ENCODE data around the gene HS3ST1. TPM values are rescaled to one million over a fixed set of nuclear protein-coding genes. Genes with fewer than 3 reads are reported as not detected.

Gene HS3ST1
- total RNA-seq, 4 donors from 2014 or later, result 0.07 to 0.15 (median 0.10) TPM

GRCh38 chr4:11439836-11440235, 11.1 kb upstream of the HS3ST1 start:
- ATAC-seq (no peak), DNase-seq (no peak)
- H3K36me3 ChIP-seq, result no peaks in the 10 kb centered on the region
- in situ Hi-C loops (cut with MboI; ENCODE audit: low sequenced_read_pairs in 4 of 4) (loop anchor here in 2 of 4 donors (25.0 kb wide), 1 partner anchor 853 kb away; no protein-coding TSS in a partner anchor), intact Hi-C loops (cut with DNase I; ENCODE audit: low total_unique reads) (no loop called here)
- H3K27me3 ChIP-seq, result no peaks in the 10 kb centered on the region
- no peak overlapping the region for H3K4me3 ChIP-seq
- no peak for TF ChIP-seq CTCF (IDR thresholded peaks at IDR 0.05 in 4 of 5, conservative IDR thresholded peaks at IDR 0.05 in 1 of 5)
- TF ChIP-seq POLR2A (IDR thresholded peaks at IDR 0.05), result no peak
- H3K9me3 ChIP-seq, result no peaks in the 10 kb centered on the region
- no peak overlapping the region for H3K27ac ChIP-seq
- H3K4me1 ChIP-seq, result no peaks in the 10 kb centered on the region

GRCh38 chr4:11438647-11439046, 10.0 kb upstream of the HS3ST1 start:
- no peaks in the 10 kb centered on the region for H3K4me1 ChIP-seq
- H3K27me3 ChIP-seq, result no peaks in the 10 kb centered on the region
- DNase-seq, result no peak
- H3K27ac ChIP-seq, result no peak overlapping the region
- H3K4me3 ChIP-seq, result no peak overlapping the region
- H3K9me3 ChIP-seq, result no peaks in the 10 kb centered on the region
- intact Hi-C loops (cut with DNase I; ENCODE audit: low total_unique reads), result no loop called here
- no peak for ATAC-seq
- H3K36me3 ChIP-seq, result no peaks in the 10 kb centered on the region
- in situ Hi-C loops (cut with MboI; ENCODE audit: low sequenced_read_pairs in 4 of 4), result loop anchor here in 2 of 4 donors (25.0 kb wide), 1 partner anchor 851 kb away; no protein-coding TSS in a partner anchor
- no peak for TF ChIP-seq POLR2A (IDR thresholded peaks at IDR 0.05)
- TF ChIP-seq CTCF (IDR thresholded peaks at IDR 0.05 in 4 of 5, conservative IDR thresholded peaks at IDR 0.05 in 1 of 5), result no peak

- H3K27me3 ChIP-seq, result no peaks in the 10 kb centered on the region
- no peak for TF ChIP-seq POLR2A (IDR thresholded peaks at IDR 0.05)
- TF ChIP-seq CTCF (IDR thresholded peaks at IDR 0.05 in 4 of 5, conservative IDR thresholded peaks at IDR 0.05 in 1 of 5), result no peak
- intact Hi-C loops (cut with DNase I; ENCODE audit: low total_unique reads) (no loop called here), in situ Hi-C loops (cut with MboI; ENCODE audit: low sequenced_read_pairs in 4 of 4) (loop anchor here in 2 of 4 donors (25.0 kb wide), 1 partner anchor 849 kb away; no protein-coding TSS in a partner anchor)
- no peaks in the 10 kb centered on the region for H3K36me3 ChIP-seq
- H3K27ac ChIP-seq, result no peak overlapping the region
- no peaks in the 10 kb centered on the region for H3K9me3 ChIP-seq
- no peaks in the 10 kb centered on the region for H3K4me1 ChIP-seq
- no peak for ATAC-seq
- no peak overlapping the region for H3K4me3 ChIP-seq
- no peak for DNase-seq
Measured at GRCh38 chr4:11436673-11437072, 8.0 kb upstream of the HS3ST1 start.

GRCh38 chr4:11436084-11436483, 7.4 kb upstream of the HS3ST1 start:
- TF ChIP-seq CTCF (IDR thresholded peaks at IDR 0.05 in 4 of 5, conservative IDR thresholded peaks at IDR 0.05 in 1 of 5) (no peak), POLR2A (IDR thresholded peaks at IDR 0.05) (no peak)
- no peak for DNase-seq
- Histone ChIP-seq H3K36me3 (no peaks in the 10 kb centered on the region), H3K4me1 (no peaks in the 10 kb centered on the region), H3K9me3 (no peaks in the 10 kb centered on the region), H3K27ac (no peak overlapping the region), H3K4me3 (no peak overlapping the region), H3K27me3 (no peaks in the 10 kb centered on the region)
- ATAC-seq, result no peak
- in situ Hi-C loops (cut with MboI; ENCODE audit: low sequenced_read_pairs in 4 of 4), result loop anchor here in 2 of 4 donors (25.0 kb wide), 1 partner anchor 849 kb away; no protein-coding TSS in a partner anchor
- intact Hi-C loops (cut with DNase I; ENCODE audit: low total_unique reads), result no loop called here

- Histone ChIP-seq H3K4me3 (no peak overlapping the region), H3K4me1 (no peaks in the 10 kb centered on the region), H3K27ac (no peak overlapping the region), H3K36me3 (no peaks in the 10 kb centered on the region), H3K9me3 (no peaks in the 10 kb centered on the region), H3K27me3 (peaks cover 0 to 1% (median 0%) of the 10 kb centered on the region in 3 donors)
- no peak for DNase-seq
- intact Hi-C loops (cut with DNase I; ENCODE audit: low total_unique reads), result no loop called here
- TF ChIP-seq CTCF (IDR thresholded peaks at IDR 0.05 in 4 of 5, conservative IDR thresholded peaks at IDR 0.05 in 1 of 5), result no peak
- TF ChIP-seq POLR2A (IDR thresholded peaks at IDR 0.05), result no peak
- no peak for ATAC-seq
- in situ Hi-C loops (cut with MboI; ENCODE audit: low sequenced_read_pairs in 4 of 4), result loop anchor here in 2 of 4 donors (25.0 kb wide), 1 partner anchor 848 kb away; no protein-coding TSS in a partner anchor
Measured at GRCh38 chr4:11435557-11435956, 6.9 kb upstream of the HS3ST1 start.
